ENCODE results near the gene ACSF2. TPM values are rescaled to one million over a fixed set of nuclear protein-coding genes. Genes with fewer than 3 reads are reported as not detected.
A peak's percentile ranks its signal among the peaks of the same experiment; 100 is the strongest.

The ACSF2 gene
- total and polyA plus RNA-seq, 2 of the 13 experiments (the other 11 are each of a cell fraction or from before 2014, with no cell fraction given): 87.3 to 109 TPM

DNA sequence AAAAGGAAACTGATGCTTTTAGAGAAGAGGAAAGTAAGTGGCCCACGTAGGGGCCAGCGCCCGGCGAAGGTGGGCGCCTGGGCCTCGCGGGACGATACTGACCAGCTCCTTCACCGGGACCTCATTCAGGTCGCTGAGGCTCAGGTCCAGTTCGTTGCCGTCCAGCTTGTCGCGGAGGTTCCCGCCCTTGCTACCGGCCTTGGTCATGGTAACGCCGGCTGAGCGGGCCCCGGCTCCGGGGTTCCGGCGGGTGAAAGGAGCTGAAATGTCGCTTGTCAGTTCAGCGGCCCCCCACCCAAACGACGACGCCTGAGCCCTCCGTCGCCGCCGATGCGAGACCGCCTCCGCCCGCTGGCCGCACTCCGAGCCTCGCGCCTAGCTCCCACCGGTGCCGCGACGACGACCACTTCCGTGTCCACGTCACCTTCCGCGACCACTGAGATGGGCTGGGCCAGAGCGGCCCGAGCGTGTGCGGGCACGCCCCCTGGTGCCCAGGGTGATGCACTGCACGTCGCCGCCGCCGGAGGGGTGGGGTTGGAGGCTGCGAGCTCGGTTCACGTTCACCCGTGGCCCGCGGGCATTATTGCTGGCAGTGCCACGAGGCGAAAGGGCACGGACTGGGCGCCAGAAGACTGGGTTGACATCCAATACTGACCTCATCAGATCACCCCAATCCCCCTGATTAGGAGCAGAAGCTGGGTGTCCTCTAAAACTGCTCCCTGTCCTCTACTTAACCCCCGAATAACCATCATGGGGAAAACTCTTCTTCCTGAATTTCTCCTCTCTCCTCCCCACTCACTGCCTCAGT is 28.7 kb upstream of the ACSF2 start, which contains the start of gene LRRC59 (continued):
- TF ChIP-seq, protein P1, sequence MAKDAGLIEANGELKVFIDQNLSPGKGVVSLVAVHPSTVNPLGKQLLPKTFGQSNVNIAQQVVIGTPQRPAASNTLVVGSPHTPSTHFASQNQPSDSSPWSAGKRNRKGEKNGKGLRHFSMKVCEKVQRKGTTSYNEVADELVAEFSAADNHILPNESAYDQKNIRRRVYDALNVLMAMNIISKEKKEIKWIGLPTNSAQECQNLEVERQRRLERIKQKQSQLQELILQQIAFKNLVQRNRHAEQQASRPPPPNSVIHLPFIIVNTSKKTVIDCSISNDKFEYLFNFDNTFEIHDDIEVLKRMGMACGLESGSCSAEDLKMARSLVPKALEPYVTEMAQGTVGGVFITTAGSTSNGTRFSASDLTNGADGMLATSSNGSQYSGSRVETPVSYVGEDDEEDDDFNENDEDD (CRISPR knock-in tag; IDR thresholded peaks at IDR 0.05; ENCODE audit: borderline replicate concordance): peak; percentile 98
- TF ChIP-seq FLYWCH1 (CRISPR knock-in tag; IDR thresholded peaks at IDR 0.05): peak; percentile 96; the same call in 1 of the 2 replicates
- peak; percentile 43 for TF ChIP-seq ZNF629 (CRISPR knock-in tag; conservative IDR thresholded peaks at IDR 0.05)
- TF ChIP-seq, protein P2, sequence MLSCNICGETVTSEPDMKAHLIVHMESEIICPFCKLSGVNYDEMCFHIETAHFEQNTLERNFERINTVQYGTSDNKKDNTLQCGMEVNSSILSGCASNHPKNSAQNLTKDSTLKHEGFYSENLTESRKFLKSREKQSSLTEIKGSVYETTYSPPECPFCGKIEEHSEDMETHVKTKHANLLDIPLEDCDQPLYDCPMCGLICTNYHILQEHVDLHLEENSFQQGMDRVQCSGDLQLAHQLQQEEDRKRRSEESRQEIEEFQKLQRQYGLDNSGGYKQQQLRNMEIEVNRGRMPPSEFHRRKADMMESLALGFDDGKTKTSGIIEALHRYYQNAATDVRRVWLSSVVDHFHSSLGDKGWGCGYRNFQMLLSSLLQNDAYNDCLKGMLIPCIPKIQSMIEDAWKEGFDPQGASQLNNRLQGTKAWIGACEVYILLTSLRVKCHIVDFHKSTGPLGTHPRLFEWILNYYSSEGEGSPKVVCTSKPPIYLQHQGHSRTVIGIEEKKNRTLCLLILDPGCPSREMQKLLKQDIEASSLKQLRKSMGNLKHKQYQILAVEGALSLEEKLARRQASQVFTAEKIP (CRISPR knock-in tag; IDR thresholded peaks at IDR 0.05; ENCODE audit: borderline replicate concordance): no peak
- peak; percentile 99 for TF ChIP-seq KMT2B (CRISPR knock-in tag; IDR thresholded peaks at IDR 0.05)
- TF ChIP-seq ZNF549 (CRISPR knock-in tag; IDR thresholded peaks at IDR 0.05): no peak
- peak; percentile 99 for TF ChIP-seq ZZZ3 (CRISPR knock-in tag; IDR thresholded peaks at IDR 0.05; ENCODE audit: borderline replicate concordance)
- peak; percentile 99 for TF ChIP-seq ZNF331 (CRISPR knock-in tag; IDR thresholded peaks at IDR 0.05)
- peak; percentile 85 for TF ChIP-seq RARA (CRISPR knock-in tag; IDR thresholded peaks at IDR 0.05)
- peak; percentile 64; the same call in 1 of the 2 replicates for TF ChIP-seq ZNF232 (CRISPR knock-in tag; IDR thresholded peaks at IDR 0.05; ENCODE audit: borderline replicate concordance)
- peak; percentile 84; the same call in 1 of the 2 replicates for TF ChIP-seq ZFP36L1 (CRISPR knock-in tag; IDR thresholded peaks at IDR 0.05)
- TF ChIP-seq, protein P3, sequence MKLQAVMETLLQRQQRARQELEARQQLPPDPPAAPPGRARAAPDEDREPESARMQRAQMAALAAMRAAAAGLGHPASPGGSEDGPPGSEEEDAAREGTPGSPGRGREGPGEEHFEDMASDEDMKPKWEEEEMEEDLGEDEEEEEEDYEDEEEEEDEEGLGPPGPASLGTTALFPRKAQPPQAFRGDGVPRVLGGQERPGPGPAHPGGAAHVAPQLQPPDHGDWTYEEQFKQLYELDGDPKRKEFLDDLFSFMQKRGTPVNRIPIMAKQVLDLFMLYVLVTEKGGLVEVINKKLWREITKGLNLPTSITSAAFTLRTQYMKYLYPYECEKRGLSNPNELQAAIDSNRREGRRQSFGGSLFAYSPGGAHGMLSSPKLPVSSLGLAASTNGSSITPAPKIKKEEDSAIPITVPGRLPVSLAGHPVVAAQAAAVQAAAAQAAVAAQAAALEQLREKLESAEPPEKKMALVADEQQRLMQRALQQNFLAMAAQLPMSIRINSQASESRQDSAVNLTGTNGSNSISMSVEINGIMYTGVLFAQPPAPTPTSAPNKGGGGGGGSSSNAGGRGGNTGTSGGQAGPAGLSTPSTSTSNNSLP (IDR thresholded peaks at IDR 0.05; ENCODE audit: low read depth, low read length): peak; percentile 30; the same call in 1 of the 2 replicates
- TF ChIP-seq GTF2F1 (IDR thresholded peaks at IDR 0.05; ENCODE audit: low read length): peak; percentile 50; the same call in 1 of the 2 replicates
- TF ChIP-seq, protein P4, sequence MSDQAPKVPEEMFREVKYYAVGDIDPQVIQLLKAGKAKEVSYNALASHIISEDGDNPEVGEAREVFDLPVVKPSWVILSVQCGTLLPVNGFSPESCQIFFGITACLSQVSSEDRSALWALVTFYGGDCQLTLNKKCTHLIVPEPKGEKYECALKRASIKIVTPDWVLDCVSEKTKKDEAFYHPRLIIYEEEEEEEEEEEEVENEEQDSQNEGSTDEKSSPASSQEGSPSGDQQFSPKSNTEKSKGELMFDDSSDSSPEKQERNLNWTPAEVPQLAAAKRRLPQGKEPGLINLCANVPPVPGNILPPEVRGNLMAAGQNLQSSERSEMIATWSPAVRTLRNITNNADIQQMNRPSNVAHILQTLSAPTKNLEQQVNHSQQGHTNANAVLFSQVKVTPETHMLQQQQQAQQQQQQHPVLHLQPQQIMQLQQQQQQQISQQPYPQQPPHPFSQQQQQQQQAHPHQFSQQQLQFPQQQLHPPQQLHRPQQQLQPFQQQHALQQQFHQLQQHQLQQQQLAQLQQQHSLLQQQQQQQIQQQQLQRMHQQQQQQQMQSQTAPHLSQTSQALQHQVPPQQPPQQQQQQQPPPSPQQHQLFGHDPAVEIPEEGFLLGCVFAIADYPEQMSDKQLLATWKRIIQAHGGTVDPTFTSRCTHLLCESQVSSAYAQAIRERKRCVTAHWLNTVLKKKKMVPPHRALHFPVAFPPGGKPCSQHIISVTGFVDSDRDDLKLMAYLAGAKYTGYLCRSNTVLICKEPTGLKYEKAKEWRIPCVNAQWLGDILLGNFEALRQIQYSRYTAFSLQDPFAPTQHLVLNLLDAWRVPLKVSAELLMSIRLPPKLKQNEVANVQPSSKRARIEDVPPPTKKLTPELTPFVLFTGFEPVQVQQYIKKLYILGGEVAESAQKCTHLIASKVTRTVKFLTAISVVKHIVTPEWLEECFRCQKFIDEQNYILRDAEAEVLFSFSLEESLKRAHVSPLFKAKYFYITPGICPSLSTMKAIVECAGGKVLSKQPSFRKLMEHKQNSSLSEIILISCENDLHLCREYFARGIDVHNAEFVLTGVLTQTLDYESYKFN (CRISPR knock-in tag; conservative IDR thresholded peaks at IDR 0.05): peak; percentile 71
- no peak for TF ChIP-seq HDAC6 (IDR thresholded peaks at IDR 0.05; ENCODE audit: low read depth, low read length)
- no peak; the same call in 1 of the 2 replicates for TF ChIP-seq NFIB (CRISPR knock-in tag; IDR thresholded peaks at IDR 0.05; ENCODE audit: borderline replicate concordance)
- TF ChIP-seq BRCA1 (CRISPR knock-in tag; IDR thresholded peaks at IDR 0.05): peak; percentile 88; the same call in 1 of the 2 replicates
- peak; percentile 79 for TF ChIP-seq HNRNPLL (IDR thresholded peaks at IDR 0.05; ENCODE audit: low read depth, low read length, poor library complexity, severe bottlenecking)
- TF ChIP-seq NCOR1 (IDR thresholded peaks at IDR 0.05; ENCODE audit: borderline replicate concordance, low read length): no peak
- no peak for TF ChIP-seq MATR3 (CRISPR knock-in tag; IDR thresholded peaks at IDR 0.05)
- TF ChIP-seq CHCHD3 (CRISPR knock-in tag; IDR thresholded peaks at IDR 0.05): peak; percentile 92
- peak; percentile 44; the same call in 1 of the 2 replicates for TF ChIP-seq PPARG (CRISPR knock-in tag; conservative IDR thresholded peaks at IDR 0.05)

Data from HepG2 (cell line).